Loucy (cell line): ENCODE measurements around the gene VEPH1.

Experiments used
- H2AFZ ChIP-seq: fragments of 200-600 bp; sonication (generic); 2 replicates; pipeline ENCODE4 v1.6.0; 2016; ENCODE audit warnings: antibody characterized with exemption, mild to moderate bottlenecking, low read length, moderate library complexity
- H3F3A ChIP-seq: fragments of 200-600 bp; 2 replicates; pipeline ENCODE4 v1.6.0; 2016; ENCODE audit warnings: antibody characterized with exemption, low read depth, mild to moderate bottlenecking
- H3K27me3 ChIP-seq: fragments of 200-600 bp; sonication (generic); 2 replicates; pipeline ENCODE4 v1.6.1; 2014; ENCODE audit warnings: low read length, mild to moderate bottlenecking; ENCODE audit not compliant: insufficient read depth, poor library complexity, severe bottlenecking
- H3K36me3 ChIP-seq: fragments of 200-600 bp; sonication (generic); 2 replicates; pipeline ENCODE4 v1.6.1; 2016; ENCODE audit warnings: low read length; ENCODE audit not compliant: insufficient read depth
- H3K4me1 ChIP-seq: fragments of 200-600 bp; sonication (generic); 2 replicates; pipeline ENCODE4 v1.5.1; 2014; ENCODE audit warnings: low read length, mild to moderate bottlenecking; ENCODE audit not compliant: insufficient read depth, poor library complexity, severe bottlenecking
- H3K4me2 ChIP-seq: fragments of 200-600 bp; sonication (generic); 2 replicates; pipeline ENCODE4 v1.6.0; 2014; ENCODE audit warnings: antibody characterized with exemption, low read length, low read depth, mild to moderate bottlenecking; ENCODE audit not compliant: poor library complexity, severe bottlenecking
- H3K4me3 ChIP-seq: fragments of 200-600 bp; sonication (generic); 2 replicates; pipeline ENCODE4 v1.5.1; 2014; ENCODE audit warnings: low read length, mild to moderate bottlenecking, mixed read lengths; ENCODE audit not compliant: poor library complexity, severe bottlenecking
- H3K79me2 ChIP-seq: fragments of 200-600 bp; sonication (generic); 2 replicates; pipeline ENCODE4 v1.6.1; 2014; ENCODE audit warnings: low read length; ENCODE audit not compliant: insufficient read depth
- H3K9ac ChIP-seq: fragments of 200-600 bp; sonication (generic); 2 replicates; pipeline ENCODE4 v1.6.0; 2014; ENCODE audit warnings: mild to moderate bottlenecking, low read depth, low read length, moderate library complexity; ENCODE audit not compliant: poor library complexity, severe bottlenecking
- H3K9me2 ChIP-seq: fragments of 200-600 bp; sonication (generic); replicated peaks from 2 replicates; pipeline ENCODE4 v1.6.1; 2016; ENCODE audit warnings: low read depth, low read length, mixed read lengths
- H3K9me3 ChIP-seq: fragments of 200-600 bp; sonication (generic); 2 replicates; pipeline ENCODE4 v1.6.1; 2014; ENCODE audit warnings: mild to moderate bottlenecking, antibody characterized with exemption, low read length, low read depth; ENCODE audit not compliant: insufficient read depth
- H4K20me1 ChIP-seq: fragments of 200-600 bp; sonication (generic); 2 replicates; pipeline ENCODE4 v1.6.0; 2014; ENCODE audit warnings: antibody characterized with exemption, low read length, mild to moderate bottlenecking; ENCODE audit not compliant: insufficient read depth, poor library complexity, severe bottlenecking
- EZH2phosphoT487 ChIP-seq: fragments of 200-600 bp; IDR thresholded peaks from 2 replicates; pipeline ENCODE4 v1.6.1; 2018; ENCODE audit warnings: antibody characterized with exemption, mild to moderate bottlenecking, moderate library complexity, borderline replicate concordance
- TF ChIP-seq, protein P1 (sequence below): fragments of 200-600 bp; sonication (generic); conservative IDR thresholded peaks from 2 replicates; pipeline ENCODE4 v1.5.1; 2014; ENCODE audit warnings: mild to moderate bottlenecking, antibody characterized with exemption, low read length

The VEPH1 gene

DNA sequence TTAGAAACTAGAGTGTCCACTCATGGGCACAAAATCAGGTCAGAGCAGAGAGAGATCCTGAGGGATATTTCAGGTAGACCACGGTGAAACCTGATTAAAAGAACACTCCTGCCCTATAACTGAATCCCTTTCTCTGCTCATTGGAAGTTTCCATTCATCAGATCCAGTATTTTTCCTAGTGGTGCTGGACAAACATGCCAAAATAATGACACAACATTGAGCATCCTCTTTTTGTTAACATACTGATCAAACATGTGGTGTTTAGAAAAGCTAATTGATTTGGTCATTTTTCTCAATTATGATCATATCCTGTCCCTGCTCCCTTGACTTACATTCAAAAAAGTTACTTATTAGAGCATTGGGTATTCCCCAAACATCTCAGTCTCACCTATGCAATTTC, 39.4 kb downstream of the VEPH1 start:
- no peak overlapping the region for H3K4me2 ChIP-seq

DNA sequence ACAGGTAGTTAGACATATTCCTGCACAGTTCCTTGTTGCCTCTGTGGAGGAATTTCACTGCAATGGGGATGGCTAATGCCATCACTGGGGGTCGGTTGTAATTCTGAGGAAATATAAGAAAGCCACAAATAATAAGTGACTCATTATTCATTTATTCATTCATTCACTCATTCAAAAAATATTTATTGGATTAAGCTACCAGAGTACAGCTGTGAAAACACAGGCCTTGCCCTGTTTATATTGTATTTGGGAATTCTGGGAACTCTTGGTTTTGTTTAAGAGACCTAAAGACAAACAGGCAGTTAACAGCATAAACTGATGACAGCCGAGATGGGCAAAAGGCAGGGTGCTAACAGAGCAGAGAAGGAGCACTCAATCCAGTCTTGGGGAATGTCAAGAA, 43.0 kb downstream of the VEPH1 start:
- no peak overlapping the region for H3K4me3 ChIP-seq
- no peaks in the 10 kb centered on the region for H3F3A ChIP-seq
- H3K36me3 ChIP-seq: no peaks in the 10 kb centered on the region
- no peaks in the 10 kb centered on the region for H4K20me1 ChIP-seq
- no peak overlapping the region for H3K4me2 ChIP-seq
- H2AFZ ChIP-seq: no peak overlapping the region
- H3K4me1 ChIP-seq: no peaks in the 10 kb centered on the region
- no peaks in the 10 kb centered on the region for H3K79me2 ChIP-seq
- H3K9me3 ChIP-seq: no peaks in the 10 kb centered on the region
- no peaks in the 10 kb centered on the region for H3K27me3 ChIP-seq
- TF ChIP-seq, protein P1, sequence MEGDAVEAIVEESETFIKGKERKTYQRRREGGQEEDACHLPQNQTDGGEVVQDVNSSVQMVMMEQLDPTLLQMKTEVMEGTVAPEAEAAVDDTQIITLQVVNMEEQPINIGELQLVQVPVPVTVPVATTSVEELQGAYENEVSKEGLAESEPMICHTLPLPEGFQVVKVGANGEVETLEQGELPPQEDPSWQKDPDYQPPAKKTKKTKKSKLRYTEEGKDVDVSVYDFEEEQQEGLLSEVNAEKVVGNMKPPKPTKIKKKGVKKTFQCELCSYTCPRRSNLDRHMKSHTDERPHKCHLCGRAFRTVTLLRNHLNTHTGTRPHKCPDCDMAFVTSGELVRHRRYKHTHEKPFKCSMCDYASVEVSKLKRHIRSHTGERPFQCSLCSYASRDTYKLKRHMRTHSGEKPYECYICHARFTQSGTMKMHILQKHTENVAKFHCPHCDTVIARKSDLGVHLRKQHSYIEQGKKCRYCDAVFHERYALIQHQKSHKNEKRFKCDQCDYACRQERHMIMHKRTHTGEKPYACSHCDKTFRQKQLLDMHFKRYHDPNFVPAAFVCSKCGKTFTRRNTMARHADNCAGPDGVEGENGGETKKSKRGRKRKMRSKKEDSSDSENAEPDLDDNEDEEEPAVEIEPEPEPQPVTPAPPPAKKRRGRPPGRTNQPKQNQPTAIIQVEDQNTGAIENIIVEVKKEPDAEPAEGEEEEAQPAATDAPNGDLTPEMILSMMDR: no peak
- no peak for TF ChIP-seq EZH2phosphoT487
- H3K9ac ChIP-seq: no peak overlapping the region
- no peaks in the 10 kb centered on the region; the same call in 1 of the 2 replicates for H3K9me2 ChIP-seq

More for the DNA sequence above, 39.4 kb downstream of the VEPH1 start:
- H4K20me1 ChIP-seq: no peaks in the 10 kb centered on the region
- H3F3A ChIP-seq: no peaks in the 10 kb centered on the region
- H3K9ac ChIP-seq: no peak overlapping the region
- H3K9me2 ChIP-seq: no peaks in the 10 kb centered on the region; the same call in 1 of the 2 replicates
- H3K9me3 ChIP-seq: no peaks in the 10 kb centered on the region
- TF ChIP-seq, protein P1: no peak
- no peak for TF ChIP-seq EZH2phosphoT487
- no peaks in the 10 kb centered on the region for H3K4me1 ChIP-seq
- H3K27me3 ChIP-seq: no peaks in the 10 kb centered on the region
- H3K4me3 ChIP-seq: no peak overlapping the region
- no peaks in the 10 kb centered on the region for H3K79me2 ChIP-seq
- H2AFZ ChIP-seq: no peak overlapping the region
- no peaks in the 10 kb centered on the region for H3K36me3 ChIP-seq

DNA sequence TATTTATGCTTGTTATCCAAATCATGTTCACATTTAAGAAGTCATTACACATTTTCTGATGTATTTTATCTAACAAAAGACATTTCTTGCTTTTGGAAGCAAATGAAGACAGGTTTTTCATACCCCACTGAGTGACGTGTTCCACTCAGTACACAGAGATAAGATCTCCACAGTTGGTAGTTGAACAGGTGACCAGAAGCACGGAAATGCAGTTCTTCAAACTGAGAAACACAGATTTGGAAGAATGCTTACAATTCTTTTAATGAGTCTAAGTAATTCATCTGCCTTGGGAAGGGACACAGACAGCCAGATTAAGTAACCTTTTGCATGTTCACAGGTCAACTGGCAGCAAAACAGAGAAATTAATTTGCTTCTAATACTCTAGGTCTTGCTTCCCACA, 43.5 kb downstream of the VEPH1 start:
- Histone ChIP-seq H3K79me2 (no peaks in the 10 kb centered on the region), H3K9me3 (no peaks in the 10 kb centered on the region), H3F3A (no peaks in the 10 kb centered on the region), H3K36me3 (no peaks in the 10 kb centered on the region), H3K9me2 (no peaks in the 10 kb centered on the region; the same call in 1 of the 2 replicates), H3K4me2 (no peak overlapping the region), H4K20me1 (no peaks in the 10 kb centered on the region), H2AFZ (no peak overlapping the region), H3K9ac (no peak overlapping the region), H3K4me1 (no peaks in the 10 kb centered on the region), H3K27me3 (no peaks in the 10 kb centered on the region), H3K4me3 (no peak overlapping the region)
- no peak for TF ChIP-seq EZH2phosphoT487
- TF ChIP-seq, protein P1: no peak
